ENCODE data around the gene SND1.

The SND1 gene

GRCh38 chr7:128008141-128008540 is 356.1 kb downstream of the SND1 start:
- DNase-seq = no peak

GRCh38 chr7:128008744-128009143 is 356.8 kb downstream of the SND1 start:
- DNase-seq = no peak

GRCh38 chr7:128010391-128011127 is 358.6 kb downstream of the SND1 start:
- DNase-seq = no peak

GRCh38 chr7:128011131-128011661 is 359.2 kb downstream of the SND1 start:
- no peak for DNase-seq

GRCh38 chr7:128014811-128015210 is 362.8 kb downstream of the SND1 start:
- DNase-seq = no peak

- DNase-seq = no peak
These were observed 365.5 kb downstream of the SND1 start for GRCh38 chr7:128017460-128017859.

GRCh38 chr7:128017862-128018845 is 366.2 kb downstream of the SND1 start:
- DNase-seq = no peak

- no peak for DNase-seq
These were observed 367.3 kb downstream of the SND1 start for GRCh38 chr7:128019288-128019687.

GRCh38 chr7:128020159-128020558 is 368.2 kb downstream of the SND1 start:
- no peak for DNase-seq

GRCh38 chr7:128021366-128021765 is 369.4 kb downstream of the SND1 start:
- no peak for DNase-seq

- no peak for DNase-seq
These were observed 370.9 kb downstream of the SND1 start for GRCh38 chr7:128022631-128023532.

- no peak for DNase-seq
These were observed 372.2 kb downstream of the SND1 start for GRCh38 chr7:128024151-128024550.

- DNase-seq = no peak
These were observed 373.4 kb downstream of the SND1 start for GRCh38 chr7:128025380-128025779.

GRCh38 chr7:128025819-128026218 is 373.8 kb downstream of the SND1 start:
- no peak for DNase-seq

GRCh38 chr7:128026551-128026950 is 374.6 kb downstream of the SND1 start:
- no peak for DNase-seq

GRCh38 chr7:128027485-128027980 is 375.5 kb downstream of the SND1 start:
- no peak for DNase-seq

GRCh38 chr7:128029405-128029995 is 377.5 kb downstream of the SND1 start:
- DNase-seq = no peak

GRCh38 chr7:128030263-128030653 is 378.3 kb downstream of the SND1 start:
- no peak for DNase-seq

- DNase-seq = peak; percentile 51
These were observed 378.9 kb downstream of the SND1 start, which contains the start of gene LRRC4 for GRCh38 chr7:128030654-128031611. LRRC4 (minus strand) TSS chr7:128031437; CDS start chr7:128030640, 797 bp downstream.

- peak; percentile 56 for DNase-seq
These were observed 380.1 kb downstream of the SND1 start for GRCh38 chr7:128031901-128032604.

Data from right hindlimb (tissue), 1 donor.